ENCODE measurements around the gene ATP2A3. TPM values are rescaled to one million over a fixed set of nuclear protein-coding genes. Genes with fewer than 3 reads are reported as not detected.

ATP2A3 gene
- total and polyA plus RNA-seq, 12 donors = 1.3 to 29.1 (median 15.9) TPM

- H3K27me3 ChIP-seq = no peaks in the 10 kb centered on the region
- no peaks in the 10 kb centered on the region for H3K36me3 ChIP-seq (replicated peaks in 1 of 2)
- no peak for DNase-seq
- H3K9me3 ChIP-seq (replicated peaks in 1 of 3) = no peaks in the 10 kb centered on the region
- no peak overlapping the region for H3K4me3 ChIP-seq
- no peak for TF ChIP-seq CTCF (IDR thresholded peaks at IDR 0.05)
- TF ChIP-seq POLR2A (IDR thresholded peaks at IDR 0.05) = no peak
- WGBS, 4 donors = 63 to 84% (median 83%) methylated on average over 5 of the region's 5 CpGs
- H3K4me1 ChIP-seq (replicated peaks in 1 of 2) = peaks cover 58 to 62% of the 10 kb centered on the region in 2 donors
- intact Hi-C loops (cut with DNase I) = no loop called here
- H3K27ac ChIP-seq = peak overlapping the region; percentile 42 to 91 (median 91)
These were observed 70.0 kb downstream of the ATP2A3 start for GRCh38 chr17:3894188-3894587.

GRCh38 chr17:3893720-3894116 is 70.5 kb downstream of the ATP2A3 start:
- DNase-seq = no peak
- WGBS, 4 donors = 61 to 68% (median 65%) methylated on average over 7 of the region's 7 CpGs
- TF ChIP-seq POLR2A (IDR thresholded peaks at IDR 0.05) (no peak), CTCF (IDR thresholded peaks at IDR 0.05) (no peak)
- H3K4me1 ChIP-seq (replicated peaks in 1 of 2) = peaks cover 59 to 65% of the 10 kb centered on the region in 2 donors
- peak overlapping the region in 4 of 5 donors; percentile 13 to 91 (median 91) for H3K27ac ChIP-seq
- no peaks in the 10 kb centered on the region for H3K36me3 ChIP-seq (replicated peaks in 1 of 2)
- H3K27me3 ChIP-seq = no peaks in the 10 kb centered on the region
- H3K4me3 ChIP-seq = peak overlapping the region in 1 of 4 donors; percentile 71
- intact Hi-C loops (cut with DNase I) = no loop called here
- no peaks in the 10 kb centered on the region for H3K9me3 ChIP-seq (replicated peaks in 1 of 3)

GRCh38 chr17:3893003-3893719 is 71.1 kb downstream of the ATP2A3 start, which contains the start of gene CAMKK1:
TSS of gene CAMKK1 (minus strand) at chr17:3893053. CDS start at chr17:3885687, 7,366 bp downstream.
- peak within 1 kb of the TSS; percentile 45 to 91 (median 91) for H3K27ac ChIP-seq
- intact Hi-C loops (cut with DNase I) = no loop called here

More at GRCh38 chr17:3893003-3893719, 71.1 kb downstream of the ATP2A3 start, which contains the start of gene CAMKK1:
- no peaks in the 10 kb centered on the region for H3K36me3 ChIP-seq (replicated peaks in 1 of 2)
- 0 to 8% (median 3%) methylated on average over 12 to 75 of the region's 75 CpGs for WGBS, 4 donors
- DNase-seq = peak; percentile 89 to 93 (median 91)
- peak in 1 of 2 donors; percentile 64 for TF ChIP-seq POLR2A (IDR thresholded peaks at IDR 0.05)
- TF ChIP-seq CTCF (IDR thresholded peaks at IDR 0.05) = peak in 2 of 6 experiments; percentile 7 to 12
- peaks cover 63 to 68% of the 10 kb centered on the region in 2 donors for H3K4me1 ChIP-seq (replicated peaks in 1 of 2)
- H3K27me3 ChIP-seq = no peaks in the 10 kb centered on the region
- no peaks in the 10 kb centered on the region for H3K9me3 ChIP-seq (replicated peaks in 1 of 3)
- peak within 1 kb of the TSS in 3 of 4 donors; percentile 5 to 71 (median 54) for H3K4me3 ChIP-seq

All from adrenal gland (tissue), 12 donors.